ENCODE measurements around the gene ARMC3.

ARMC3 gene

GRCh38 chr10:23019633-23020032 is 91.8 kb downstream of the ARMC3 start:
- H3K4me3 ChIP-seq (ENCODE audit: low read length), result no peak overlapping the region
- no peak for DNase-seq (ENCODE audit: low read depth)
- TF ChIP-seq CTCF (IDR thresholded peaks at IDR 0.05; ENCODE audit: insufficient read depth, low read depth, low read length, missing control alignments), result no peak

DNA sequence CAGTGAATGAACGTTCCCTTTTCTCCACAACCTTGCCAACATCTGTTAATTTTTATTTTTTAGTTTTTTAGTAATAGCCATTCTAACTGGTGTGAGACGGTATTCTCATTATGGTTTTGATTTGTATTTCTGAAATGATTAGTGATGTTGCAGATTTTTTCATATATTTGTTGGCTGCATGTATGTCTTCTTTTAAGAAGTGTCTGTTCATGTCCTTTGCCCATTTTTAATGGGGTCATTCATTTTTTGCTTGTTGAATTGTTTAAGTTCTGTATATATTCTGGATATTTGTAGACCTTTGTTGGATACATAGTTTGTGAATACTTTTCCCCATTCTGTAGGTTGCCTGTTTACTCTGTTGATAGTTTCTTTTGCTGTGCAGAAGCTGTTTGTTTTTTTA is 93.6 kb downstream of the ARMC3 start:
- TF ChIP-seq CTCF (IDR thresholded peaks at IDR 0.05; ENCODE audit: insufficient read depth, low read depth, low read length, missing control alignments), result no peak
- no peak overlapping the region for H3K4me3 ChIP-seq (ENCODE audit: low read length)
- DNase-seq (ENCODE audit: low read depth), result no peak

- no peak for DNase-seq (ENCODE audit: low read depth)
- H3K4me3 ChIP-seq (ENCODE audit: low read length), result no peak overlapping the region
- no peak for TF ChIP-seq CTCF (IDR thresholded peaks at IDR 0.05; ENCODE audit: insufficient read depth, low read depth, low read length, missing control alignments)
Observed at GRCh38 chr10:23024002-23024401, 96.1 kb downstream of the ARMC3 start.

- TF ChIP-seq CTCF (IDR thresholded peaks at IDR 0.05; ENCODE audit: insufficient read depth, low read depth, low read length, missing control alignments), result no peak
- no peak for DNase-seq (ENCODE audit: low read depth)
- H3K4me3 ChIP-seq (ENCODE audit: low read length), result no peak overlapping the region
Observed at GRCh38 chr10:23031318-23031717, 103.5 kb downstream of the ARMC3 start.

- DNase-seq (ENCODE audit: low read depth), result no peak
- no peak for TF ChIP-seq CTCF (IDR thresholded peaks at IDR 0.05; ENCODE audit: insufficient read depth, low read depth, low read length, missing control alignments)
Observed at GRCh38 chr10:23034790-23035189, 106.9 kb downstream of the ARMC3 start.

GRCh38 chr10:23035569-23035968 is 107.7 kb downstream of the ARMC3 start:
- H3K4me3 ChIP-seq (ENCODE audit: low read length), result no peak overlapping the region
- DNase-seq (ENCODE audit: low read depth), result peak; percentile 26
- TF ChIP-seq CTCF (IDR thresholded peaks at IDR 0.05; ENCODE audit: insufficient read depth, low read depth, low read length, missing control alignments), result peak; percentile 48

More at GRCh38 chr10:23034790-23035189, 106.9 kb downstream of the ARMC3 start:
- H3K4me3 ChIP-seq (ENCODE audit: low read length), result no peak overlapping the region

GRCh38 chr10:23037152-23037551 is 109.3 kb downstream of the ARMC3 start:
- no peak overlapping the region for H3K4me3 ChIP-seq (ENCODE audit: low read length)
- DNase-seq (ENCODE audit: low read depth), result no peak
- TF ChIP-seq CTCF (IDR thresholded peaks at IDR 0.05; ENCODE audit: insufficient read depth, low read depth, low read length, missing control alignments), result no peak
